Measurements from ENCODE around the gene UNG. TPM values are rescaled to one million over a fixed set of nuclear protein-coding genes. Genes with fewer than 3 reads are reported as not detected.

UNG gene
- total RNA-seq, 1 experiment from 2014 or later: 116 TPM

DNA sequence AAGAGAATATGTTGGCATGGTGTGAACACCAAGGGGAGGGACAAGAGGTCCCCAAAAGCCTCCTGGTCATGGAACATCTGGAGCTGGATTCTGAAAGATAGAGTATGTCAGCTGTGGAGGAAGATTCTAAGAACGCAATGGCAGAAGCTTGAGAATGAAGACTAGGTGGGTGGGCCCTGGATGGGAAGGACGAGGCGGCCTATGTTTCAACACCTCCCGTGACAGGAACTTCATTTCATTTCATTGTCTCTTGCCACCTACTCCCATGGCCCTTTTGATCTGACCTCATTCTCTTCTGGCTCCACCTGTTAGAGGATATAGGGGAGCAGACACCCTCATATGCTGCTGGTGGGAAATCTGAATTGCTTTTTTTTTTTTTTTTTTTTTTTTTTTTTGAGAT is 3.3 kb downstream of the UNG start:
- DNase-seq: no peak
- Histone ChIP-seq H3K36me3 (replicated peaks; ENCODE audit: control insufficient read depth, insufficient read depth, low read length) (peaks cover 44% of the 10 kb centered on the region), H3K4me3 (ENCODE audit: insufficient read depth, low read depth, low read length) (no peak overlapping the region), H3K27me3 (ENCODE audit: control insufficient read depth, insufficient read depth, low read length) (no peaks in the 10 kb centered on the region)

DNA sequence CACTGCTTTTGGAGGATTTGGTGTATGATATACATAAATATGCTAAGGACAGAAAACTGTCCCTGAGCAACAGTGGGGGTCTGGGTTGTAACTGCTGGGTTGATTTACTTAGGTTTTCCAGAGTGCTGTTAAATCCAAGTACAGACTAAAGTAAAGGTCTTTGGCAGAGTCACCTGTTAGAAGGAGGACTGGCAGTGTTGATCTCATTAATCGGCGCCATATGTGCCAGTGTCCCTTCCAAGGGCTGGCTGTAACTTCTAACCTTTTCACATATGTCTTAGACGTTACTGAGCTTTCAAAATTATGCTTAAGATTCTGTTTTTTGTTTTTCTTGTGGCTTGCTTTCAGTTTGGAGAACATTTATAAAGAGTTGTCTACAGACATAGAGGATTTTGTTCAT is 5.1 kb downstream of the UNG start:
- Histone ChIP-seq H3K4me3 (ENCODE audit: insufficient read depth, low read depth, low read length) (no peak overlapping the region), H3K36me3 (replicated peaks; ENCODE audit: control insufficient read depth, insufficient read depth, low read length) (peaks cover 51% of the 10 kb centered on the region), H3K27me3 (ENCODE audit: control insufficient read depth, insufficient read depth, low read length) (no peaks in the 10 kb centered on the region)
- DNase-seq: no peak

DNA sequence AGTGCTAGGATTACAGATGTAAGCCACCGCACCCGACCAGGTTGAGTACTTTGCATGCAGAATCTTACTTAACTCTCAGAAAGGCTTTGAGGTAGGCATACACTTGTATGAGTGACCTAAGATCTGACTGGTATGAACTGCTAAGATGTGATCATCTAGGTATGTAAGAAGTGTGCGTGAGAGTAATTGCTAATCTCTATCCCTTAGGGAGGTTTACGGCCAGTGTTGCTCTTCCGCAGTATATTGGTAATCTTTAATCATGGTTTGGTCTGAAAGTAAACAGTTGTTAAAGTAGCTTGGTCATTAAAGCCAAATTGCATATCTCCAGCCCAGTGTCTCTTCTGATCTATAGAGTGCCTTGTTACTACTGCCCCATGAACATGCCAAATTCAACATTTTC is 7.8 kb downstream of the UNG start:
- Histone ChIP-seq H3K4me3 (ENCODE audit: insufficient read depth, low read depth, low read length) (no peak overlapping the region), H3K36me3 (replicated peaks; ENCODE audit: control insufficient read depth, insufficient read depth, low read length) (peaks cover 46% of the 10 kb centered on the region), H3K27me3 (ENCODE audit: control insufficient read depth, insufficient read depth, low read length) (no peaks in the 10 kb centered on the region)
- DNase-seq: no peak

DNA sequence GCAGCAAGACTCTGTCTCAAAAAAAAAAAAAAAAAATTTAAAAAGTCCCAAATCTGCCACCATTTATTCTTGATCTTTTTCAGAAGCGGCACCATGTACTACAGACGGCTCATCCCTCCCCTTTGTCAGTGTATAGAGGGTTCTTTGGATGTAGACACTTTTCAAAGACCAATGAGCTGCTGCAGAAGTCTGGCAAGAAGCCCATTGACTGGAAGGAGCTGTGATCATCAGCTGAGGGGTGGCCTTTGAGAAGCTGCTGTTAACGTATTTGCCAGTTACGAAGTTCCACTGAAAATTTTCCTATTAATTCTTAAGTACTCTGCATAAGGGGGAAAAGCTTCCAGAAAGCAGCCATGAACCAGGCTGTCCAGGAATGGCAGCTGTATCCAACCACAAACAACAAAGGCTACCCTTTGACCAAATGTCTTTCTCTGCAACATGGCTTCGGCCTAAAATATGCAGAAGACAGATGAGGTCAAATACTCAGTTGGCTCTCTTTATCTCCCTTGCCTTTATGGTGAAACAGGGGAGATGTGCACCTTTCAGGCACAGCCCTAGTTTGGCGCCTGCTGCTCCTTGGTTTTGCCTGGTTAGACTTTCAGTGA is 12.5 kb downstream of the UNG start:
- Histone ChIP-seq H3K36me3 (replicated peaks; ENCODE audit: control insufficient read depth, insufficient read depth, low read length) (peaks cover 19% of the 10 kb centered on the region), H3K27me3 (ENCODE audit: control insufficient read depth, insufficient read depth, low read length) (no peaks in the 10 kb centered on the region), H3K4me3 (ENCODE audit: insufficient read depth, low read depth, low read length) (no peak overlapping the region)
- DNase-seq: no peak

DNA sequence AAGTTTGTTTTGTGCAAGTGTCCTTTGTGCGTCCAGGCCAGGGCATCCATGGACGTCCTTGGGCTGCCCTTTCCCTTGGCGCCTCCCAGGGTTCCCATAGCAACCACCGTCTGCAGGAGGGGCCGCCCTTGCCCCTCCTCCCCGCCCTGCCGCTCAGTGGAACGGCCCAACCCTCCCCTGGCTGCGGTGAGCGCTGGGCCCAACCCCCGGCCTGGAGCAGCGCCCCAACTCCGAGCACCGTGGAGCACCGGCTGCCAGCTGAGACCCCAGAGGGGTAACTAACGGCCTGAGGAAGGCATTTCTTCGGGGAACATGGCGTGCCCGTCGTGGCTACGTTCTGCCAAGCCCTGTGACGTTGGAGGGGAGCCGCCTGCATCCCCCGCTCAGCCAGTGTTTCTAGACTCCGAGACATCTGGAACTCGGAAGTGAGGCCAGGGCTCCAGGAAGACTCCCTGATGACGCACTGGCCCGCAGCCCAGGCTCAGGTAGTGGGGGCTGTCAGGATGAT is 13.6 kb downstream of the UNG start:
- Histone ChIP-seq H3K36me3 (replicated peaks; ENCODE audit: control insufficient read depth, insufficient read depth, low read length) (peaks cover 8% of the 10 kb centered on the region), H3K27me3 (ENCODE audit: control insufficient read depth, insufficient read depth, low read length) (no peaks in the 10 kb centered on the region), H3K4me3 (ENCODE audit: insufficient read depth, low read depth, low read length) (peak overlapping the region; percentile 55)
- peak; percentile 92 for DNase-seq

DNA sequence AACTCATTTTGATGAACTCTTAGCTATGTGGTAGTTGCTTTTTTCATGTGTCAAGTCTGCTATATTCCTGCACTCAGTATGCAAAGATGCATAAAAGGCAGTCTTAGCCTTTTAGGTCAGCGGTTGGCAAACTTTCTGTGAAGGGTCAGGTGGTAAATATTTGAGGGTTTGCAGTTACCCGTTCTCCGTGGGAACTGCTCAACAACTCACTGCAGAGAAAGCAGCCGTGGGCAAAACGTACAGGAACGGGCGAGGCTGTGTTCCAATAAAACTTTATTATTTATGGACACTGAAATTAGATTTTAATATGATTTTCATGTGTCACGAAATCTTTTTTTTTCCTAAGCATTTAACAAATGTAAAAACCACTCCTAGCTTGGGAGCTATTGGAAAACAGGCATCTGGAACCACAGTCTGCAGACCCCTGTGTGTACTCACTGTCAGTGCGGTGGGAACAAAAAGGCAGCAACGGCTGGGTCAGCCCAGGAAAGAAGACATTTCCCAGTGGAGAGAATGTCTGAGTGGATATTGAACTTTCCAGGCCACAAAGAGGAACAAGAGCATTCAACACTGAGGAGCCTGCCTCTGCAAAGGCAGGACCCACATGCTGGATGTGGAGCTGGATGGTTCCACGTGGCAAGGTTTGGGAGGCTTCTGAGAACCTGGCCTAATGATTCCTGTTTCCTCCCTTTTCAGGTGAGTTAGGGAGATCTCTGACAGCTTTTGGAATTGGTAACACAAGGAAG is 15.5 kb downstream of the UNG start:
- DNase-seq: no peak
- Histone ChIP-seq H3K4me3 (ENCODE audit: insufficient read depth, low read depth, low read length) (no peak overlapping the region), H3K36me3 (replicated peaks; ENCODE audit: control insufficient read depth, insufficient read depth, low read length) (peaks cover 4% of the 10 kb centered on the region; the same call in 1 of the 2 replicates), H3K27me3 (ENCODE audit: control insufficient read depth, insufficient read depth, low read length) (no peaks in the 10 kb centered on the region)

DNA sequence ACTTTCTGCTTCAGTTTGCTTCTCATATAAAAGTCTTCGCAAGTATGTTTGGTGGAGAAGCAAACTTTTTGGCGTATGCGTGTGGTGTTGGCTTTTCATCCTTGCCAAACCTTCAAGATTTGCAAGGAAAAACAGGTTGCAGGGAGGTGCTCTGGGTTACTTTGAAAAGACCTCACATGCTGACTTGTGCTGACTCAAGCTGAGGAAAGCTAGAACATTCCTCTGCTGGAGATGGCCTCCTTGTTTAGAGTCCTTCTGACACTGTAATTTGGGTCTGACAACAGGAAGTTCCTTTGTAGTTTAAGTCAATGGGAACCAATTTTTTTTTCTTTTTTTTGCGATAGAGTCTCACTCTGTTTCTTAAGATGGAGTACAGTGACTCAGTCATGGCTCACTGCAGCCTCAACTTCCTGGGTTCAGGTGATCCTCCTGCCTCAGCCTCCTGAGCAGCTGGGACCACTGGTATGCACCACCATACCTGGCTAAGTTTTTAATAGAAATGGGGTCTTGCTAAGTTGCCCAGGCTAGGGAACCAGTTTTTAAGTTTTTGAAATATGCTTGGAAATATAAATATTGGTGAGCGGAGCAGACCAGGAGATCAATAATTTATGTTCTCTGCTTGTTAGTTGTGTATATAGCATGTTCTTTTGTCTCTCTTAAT is 16.4 kb downstream of the UNG start:
- DNase-seq: no peak
- no peaks in the 10 kb centered on the region for H3K27me3 ChIP-seq (ENCODE audit: control insufficient read depth, insufficient read depth, low read length)
- 0 out of 2 replicates have a peak, but pooled peaks cover 2% of the 10 kb centered on the region for H3K36me3 ChIP-seq (replicated peaks; ENCODE audit: control insufficient read depth, insufficient read depth, low read length)
- H3K4me3 ChIP-seq (ENCODE audit: insufficient read depth, low read depth, low read length): no peak overlapping the region

DNA sequence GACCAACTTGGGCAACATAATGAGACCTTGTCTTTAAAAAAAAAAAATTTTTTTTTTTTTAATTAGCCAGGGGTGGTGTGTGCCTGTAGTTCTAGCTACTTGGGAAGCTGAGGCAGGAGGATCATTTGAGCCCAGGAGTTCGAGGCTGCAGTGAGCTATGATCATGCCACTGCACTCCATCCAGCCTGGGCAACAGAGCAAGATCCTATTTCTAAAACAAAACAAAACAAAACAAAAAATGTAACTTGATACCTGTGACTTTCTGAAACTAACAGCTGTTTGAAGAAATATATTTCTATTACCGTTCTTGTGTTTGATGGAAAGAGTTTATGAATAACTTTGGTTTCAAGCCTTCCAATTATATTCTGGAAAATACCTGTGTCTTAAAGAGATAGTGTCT is 17.2 kb downstream of the UNG start:
- Histone ChIP-seq H3K4me3 (ENCODE audit: insufficient read depth, low read depth, low read length) (no peak overlapping the region), H3K36me3 (replicated peaks; ENCODE audit: control insufficient read depth, insufficient read depth, low read length) (no peaks in the 10 kb centered on the region), H3K27me3 (ENCODE audit: control insufficient read depth, insufficient read depth, low read length) (no peaks in the 10 kb centered on the region)
- DNase-seq: no peak

DNA sequence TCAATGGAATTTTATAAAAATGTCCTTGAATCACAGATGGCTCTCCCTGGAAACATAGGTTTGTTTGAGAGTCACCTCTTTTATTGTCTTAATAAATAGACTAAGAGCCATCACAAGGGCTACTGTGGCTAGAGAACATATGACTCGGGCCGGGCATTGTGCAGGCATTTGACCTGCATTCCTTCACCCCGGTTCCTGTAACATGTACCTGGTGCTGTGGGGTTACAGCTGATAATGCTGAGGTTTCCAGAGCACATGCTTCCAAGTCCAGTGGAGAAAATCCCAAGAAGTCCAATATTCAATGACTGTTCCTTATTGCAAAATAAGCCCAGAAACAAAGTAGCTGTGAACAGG is 18.0 kb downstream of the UNG start:
- H3K4me3 ChIP-seq (ENCODE audit: insufficient read depth, low read depth, low read length): no peak overlapping the region
- no peaks in the 10 kb centered on the region for H3K27me3 ChIP-seq (ENCODE audit: control insufficient read depth, insufficient read depth, low read length)
- no peak for DNase-seq
- H3K36me3 ChIP-seq (replicated peaks; ENCODE audit: control insufficient read depth, insufficient read depth, low read length): no peaks in the 10 kb centered on the region

DNA sequence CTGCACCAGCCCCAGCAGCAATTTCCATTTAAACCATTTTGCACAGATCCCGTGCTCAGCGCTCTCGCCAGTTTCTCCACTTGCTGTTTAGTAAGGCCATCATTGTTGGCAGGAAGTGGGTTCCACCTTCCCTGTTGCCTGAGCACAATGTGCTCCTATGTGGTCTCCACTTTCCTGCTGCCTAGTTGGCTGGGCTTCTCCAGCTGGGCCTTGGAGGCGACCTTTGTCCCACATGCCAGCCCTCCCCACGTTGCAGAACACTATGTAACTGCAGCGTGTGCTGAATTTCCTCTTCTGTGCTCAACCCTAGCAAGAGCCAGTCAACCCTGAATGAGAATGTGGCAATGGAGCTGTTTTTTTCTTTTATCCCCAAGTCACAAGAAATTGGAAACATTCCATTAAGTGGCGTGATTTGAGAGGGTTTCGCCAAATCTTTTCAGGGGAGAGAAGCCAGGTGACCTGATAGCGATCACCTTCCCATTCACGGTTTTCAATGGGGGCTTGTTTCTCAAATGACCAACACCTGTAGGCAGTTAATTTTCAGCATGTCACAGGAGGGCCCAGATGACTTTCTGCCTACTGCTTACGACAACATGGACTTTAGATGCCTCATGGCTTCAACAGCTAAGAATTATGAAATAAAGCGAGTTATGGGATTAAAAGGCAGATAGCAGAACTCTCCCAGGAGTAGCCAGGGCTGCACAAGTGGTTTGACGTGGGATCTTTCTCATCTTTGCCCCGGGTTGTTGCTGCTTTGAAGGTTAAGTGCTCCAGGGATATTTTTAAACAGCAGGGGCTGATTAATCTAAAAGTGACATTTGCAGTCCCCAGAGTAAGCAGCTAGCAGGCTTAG is 18.6 kb downstream of the UNG start, which contains the start of gene ACACB:
ACACB (plus strand) TSS at position 830 of the 853 bp plus-strand sequence. CDS start 22,819 bp downstream, outside the sequence.
- no peak for DNase-seq
- Histone ChIP-seq H3K27me3 (ENCODE audit: control insufficient read depth, insufficient read depth, low read length) (no peaks in the 10 kb centered on the region), H3K4me3 (ENCODE audit: insufficient read depth, low read depth, low read length) (no peak within 1 kb of the TSS), H3K36me3 (replicated peaks; ENCODE audit: control insufficient read depth, insufficient read depth, low read length) (no peaks in the 10 kb centered on the region)

DNA sequence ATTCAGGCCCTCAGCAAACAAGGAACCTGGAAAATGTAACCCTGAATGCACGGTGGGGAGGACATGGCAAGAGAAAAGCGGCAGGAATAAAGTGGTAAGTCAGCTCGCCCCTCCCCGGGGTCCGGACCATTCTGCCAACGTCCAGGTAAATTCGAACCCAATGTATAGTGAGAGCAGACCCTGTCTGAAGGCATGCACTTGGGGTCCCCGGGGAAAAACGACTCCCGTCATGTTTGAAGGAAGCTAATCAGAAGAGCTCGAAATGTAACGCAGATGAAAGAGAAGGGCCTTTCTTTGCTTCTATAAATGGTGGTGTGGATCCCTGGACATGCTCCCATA is 19.2 kb downstream of the UNG start:
- no peak overlapping the region for H3K4me3 ChIP-seq (ENCODE audit: insufficient read depth, low read depth, low read length)
- no peaks in the 10 kb centered on the region for H3K27me3 ChIP-seq (ENCODE audit: control insufficient read depth, insufficient read depth, low read length)
- no peak for DNase-seq
- no peaks in the 10 kb centered on the region for H3K36me3 ChIP-seq (replicated peaks; ENCODE audit: control insufficient read depth, insufficient read depth, low read length)

DNA sequence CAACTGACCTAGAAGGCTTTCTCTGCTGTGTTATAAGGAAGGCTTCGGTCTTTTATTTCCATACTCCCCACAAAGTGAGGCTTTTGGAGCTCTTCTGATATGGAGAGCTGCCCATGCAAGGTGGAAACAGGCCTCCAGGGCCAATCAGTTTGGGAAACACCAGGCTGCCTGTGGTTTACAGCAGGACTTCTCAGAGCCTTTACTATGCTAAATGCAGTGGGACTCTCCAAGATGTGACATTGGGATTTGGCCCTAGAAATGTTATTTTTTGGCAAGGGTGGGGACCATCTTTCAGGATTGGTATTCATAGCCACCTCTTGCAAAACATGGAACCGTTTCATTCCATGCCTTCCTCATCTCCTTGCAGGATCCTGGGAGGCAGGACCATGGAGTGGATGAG is 22.7 kb downstream of the UNG start:
- H3K4me3 ChIP-seq (ENCODE audit: insufficient read depth, low read depth, low read length): no peak overlapping the region
- no peaks in the 10 kb centered on the region for H3K36me3 ChIP-seq (replicated peaks; ENCODE audit: control insufficient read depth, insufficient read depth, low read length)
- no peaks in the 10 kb centered on the region for H3K27me3 ChIP-seq (ENCODE audit: control insufficient read depth, insufficient read depth, low read length)
- no peak for DNase-seq

DNA sequence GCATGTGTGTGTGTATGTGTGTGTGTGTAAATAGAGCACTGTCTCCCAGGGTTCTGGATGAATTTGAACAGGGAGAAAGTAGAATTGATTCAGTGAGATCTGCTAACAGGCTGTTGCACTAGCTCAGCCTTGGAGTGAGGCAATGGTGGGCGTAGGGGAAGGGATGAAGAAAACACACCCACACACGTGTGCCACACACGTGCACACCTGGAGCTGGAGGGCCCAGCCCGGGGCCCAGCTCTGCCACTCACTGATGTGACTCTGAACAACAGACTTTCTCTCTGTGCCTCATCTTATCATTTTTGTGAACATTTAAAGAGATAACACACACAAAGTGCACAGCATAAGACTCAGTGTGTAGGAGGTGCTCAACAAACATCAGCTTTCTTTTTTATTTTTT is 23.2 kb downstream of the UNG start:
- H3K4me3 ChIP-seq (ENCODE audit: insufficient read depth, low read depth, low read length): no peak overlapping the region
- H3K27me3 ChIP-seq (ENCODE audit: control insufficient read depth, insufficient read depth, low read length): no peaks in the 10 kb centered on the region
- no peak for DNase-seq
- no peaks in the 10 kb centered on the region for H3K36me3 ChIP-seq (replicated peaks; ENCODE audit: control insufficient read depth, insufficient read depth, low read length)

DNA sequence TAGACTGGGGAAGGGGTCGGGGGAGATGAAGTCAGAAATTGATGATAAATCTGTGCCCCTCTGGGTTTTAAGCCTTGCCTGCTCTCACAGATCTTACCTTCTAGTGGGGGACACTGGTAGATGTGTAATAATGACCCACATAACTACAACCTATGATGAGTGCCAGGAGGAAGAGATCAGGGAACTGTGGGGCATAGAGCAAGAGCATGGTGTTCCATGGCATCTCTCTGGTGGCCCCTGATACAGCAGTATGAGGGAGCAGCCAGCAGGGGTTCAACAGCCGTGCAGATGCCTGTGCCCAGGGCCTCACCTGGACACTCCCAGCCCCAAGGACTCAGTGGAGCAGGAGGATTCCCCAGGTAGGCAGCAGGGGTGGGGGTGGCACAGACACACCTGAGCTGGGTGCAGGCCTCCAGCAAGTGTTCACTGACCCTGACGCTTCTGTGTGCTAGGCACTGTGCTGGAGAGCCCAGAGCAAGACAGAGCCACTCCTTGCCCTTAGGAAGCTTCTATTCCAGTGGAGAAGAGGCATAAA is 24.0 kb downstream of the UNG start:
- Histone ChIP-seq H3K27me3 (ENCODE audit: control insufficient read depth, insufficient read depth, low read length) (no peaks in the 10 kb centered on the region), H3K4me3 (ENCODE audit: insufficient read depth, low read depth, low read length) (no peak overlapping the region), H3K36me3 (replicated peaks; ENCODE audit: control insufficient read depth, insufficient read depth, low read length) (no peaks in the 10 kb centered on the region)
- no peak for DNase-seq
